Activated effector memory CD4-positive, alpha-beta T cell treated with anti-CD3 and anti-CD28 coated beads, Interleukin-2, amount 50 U/mL, for 16 hours (primary cell): ENCODE data around the gene ARHGEF28.

ENCODE experiments used
- DNase-seq: peaks from one replicate; pipeline ENCODE4 v3.0.0-alpha.2; 2020

The ARHGEF28 gene

GRCh38 chr5:73822278-73822988 lies 196.4 kb downstream of the ARHGEF28 start:
- DNase-seq: no peak

GRCh38 chr5:73822989-73823339 lies 197.0 kb downstream of the ARHGEF28 start:
- no peak for DNase-seq

GRCh38 chr5:73823508-73823925 lies 197.5 kb downstream of the ARHGEF28 start:
- no peak for DNase-seq

GRCh38 chr5:73825199-73825598 lies 199.2 kb downstream of the ARHGEF28 start:
- DNase-seq: no peak

GRCh38 chr5:73825736-73826135 lies 199.7 kb downstream of the ARHGEF28 start:
- no peak for DNase-seq

- DNase-seq: no peak
These were observed 200.5 kb downstream of the ARHGEF28 start for GRCh38 chr5:73826301-73827105.

GRCh38 chr5:73827106-73827450 lies 201.1 kb downstream of the ARHGEF28 start:
- DNase-seq: no peak

GRCh38 chr5:73828465-73828864 lies 202.5 kb downstream of the ARHGEF28 start:
- DNase-seq: no peak

GRCh38 chr5:73830646-73831045 lies 204.7 kb downstream of the ARHGEF28 start:
- DNase-seq: no peak

GRCh38 chr5:73831066-73831465 lies 205.1 kb downstream of the ARHGEF28 start:
- DNase-seq: no peak

GRCh38 chr5:73834693-73835092 lies 208.7 kb downstream of the ARHGEF28 start:
- no peak for DNase-seq

GRCh38 chr5:73835726-73836125 lies 209.7 kb downstream of the ARHGEF28 start:
- no peak for DNase-seq

GRCh38 chr5:73836607-73837006 lies 210.6 kb downstream of the ARHGEF28 start:
- no peak for DNase-seq

- no peak for DNase-seq
These were observed 212.9 kb downstream of the ARHGEF28 start for GRCh38 chr5:73838901-73839300.

GRCh38 chr5:73841641-73842040 lies 215.6 kb downstream of the ARHGEF28 start:
- no peak for DNase-seq

GRCh38 chr5:73844165-73844564 lies 218.2 kb downstream of the ARHGEF28 start:
- no peak for DNase-seq

- no peak for DNase-seq
These were observed 225.6 kb downstream of the ARHGEF28 start for GRCh38 chr5:73851471-73852181.

GRCh38 chr5:73853091-73853490 lies 227.1 kb downstream of the ARHGEF28 start:
- DNase-seq: no peak

- no peak for DNase-seq
These were observed 231.0 kb downstream of the ARHGEF28 start for GRCh38 chr5:73856997-73857396.

GRCh38 chr5:73857446-73857845 lies 231.4 kb downstream of the ARHGEF28 start:
- DNase-seq: no peak

- no peak for DNase-seq
These were observed 232.1 kb downstream of the ARHGEF28 start for GRCh38 chr5:73858054-73858453.

GRCh38 chr5:73858776-73859175 lies 232.8 kb downstream of the ARHGEF28 start:
- no peak for DNase-seq

- DNase-seq: no peak
These were observed 233.7 kb downstream of the ARHGEF28 start for GRCh38 chr5:73859696-73860095.
